Large intestine (tissue), 1 donor: ENCODE data around the gene DIDO1. TPM values are rescaled to one million over a fixed set of nuclear protein-coding genes. Genes with fewer than 3 reads are reported as not detected.

Source experiments
- polyA plus RNA-seq: library from polyadenylated mRNA; unstranded; fragments of 120-200 nt; gene quantifications from one replicate; pipeline ENCODE4 v1.2.1, GENCODE V29; 2013

DIDO1 gene
- polyA plus RNA-seq, 1 donor: 51.6 TPM

Other genes with a start within 250 kb of the DIDO1 start
- 1.1 TPM for gene NTSR1, start 217.7 kb downstream of the DIDO1 start, polyA plus RNA-seq
- 11.8 TPM for gene MRGBP, start 130.0 kb downstream of the DIDO1 start, polyA plus RNA-seq
- gene OGFR, start 121.7 kb downstream of the DIDO1 start, polyA plus RNA-seq: 46.1 TPM
- 14.1 TPM for gene COL9A3, start 109.5 kb downstream of the DIDO1 start, polyA plus RNA-seq
- 6.8 TPM for gene TCFL5, start 64.7 kb downstream of the DIDO1 start, polyA plus RNA-seq
- gene GID8, start 11.6 kb upstream of the DIDO1 start, polyA plus RNA-seq: 32.2 TPM
- gene SLC17A9, start 26.2 kb upstream of the DIDO1 start, polyA plus RNA-seq: 8.1 TPM
- not detected for gene BHLHE23, start 80.5 kb upstream of the DIDO1 start, polyA plus RNA-seq